ENCODE measurements around the gene EPHB1. TPM values are rescaled to one million over a fixed set of nuclear protein-coding genes. Genes with fewer than 3 reads are reported as not detected.

EPHB1 gene
- total RNA-seq, 1 donor, result 0.36 TPM

DNA sequence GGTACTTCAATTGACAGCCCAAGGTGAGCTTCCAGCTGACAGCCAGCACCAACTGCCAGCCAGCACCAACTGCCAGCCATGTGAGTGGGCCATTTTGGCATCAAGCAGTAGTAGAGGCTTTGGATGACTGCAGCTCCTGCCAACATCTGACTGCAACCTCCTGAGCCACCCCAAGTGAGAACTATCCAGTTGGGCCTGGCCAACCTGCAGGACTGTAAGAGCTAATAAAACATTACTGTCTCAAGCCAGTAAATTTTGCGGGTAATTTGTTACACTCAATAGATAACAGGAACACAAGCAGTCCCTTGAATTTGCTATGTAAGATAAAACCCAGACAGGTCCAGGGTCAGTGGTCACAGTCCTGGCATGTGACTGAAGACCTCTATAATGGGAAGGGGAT lies 29.7 kb downstream of the EPHB1 start:
- peaks cover 2% of the 10 kb centered on the region for H4K20me1 ChIP-seq (ENCODE audit: insufficient read depth, low read length)
- no peak overlapping the region for H3K27ac ChIP-seq (ENCODE audit: low read depth, low read length)
- H3K4me3 ChIP-seq (ENCODE audit: insufficient read depth, low read length), result no peak overlapping the region
- no peaks in the 10 kb centered on the region for H3K9me3 ChIP-seq (ENCODE audit: low read depth, low read length)
- no peaks in the 10 kb centered on the region for H3K79me2 ChIP-seq (ENCODE audit: insufficient read depth, low read length)
- H3K36me3 ChIP-seq (ENCODE audit: insufficient read depth, low read length), result no peaks in the 10 kb centered on the region
- H3K4me2 ChIP-seq (ENCODE audit: insufficient read depth, low read length), result no peak overlapping the region
- no peak for DNase-seq (ENCODE audit: insufficient read length, low spot score, missing footprints)
- no peaks in the 10 kb centered on the region for H3K27me3 ChIP-seq (ENCODE audit: insufficient read depth, low read length)
- H3K4me1 ChIP-seq (ENCODE audit: insufficient read depth, low read length), result no peaks in the 10 kb centered on the region
- TF ChIP-seq, protein P1, sequence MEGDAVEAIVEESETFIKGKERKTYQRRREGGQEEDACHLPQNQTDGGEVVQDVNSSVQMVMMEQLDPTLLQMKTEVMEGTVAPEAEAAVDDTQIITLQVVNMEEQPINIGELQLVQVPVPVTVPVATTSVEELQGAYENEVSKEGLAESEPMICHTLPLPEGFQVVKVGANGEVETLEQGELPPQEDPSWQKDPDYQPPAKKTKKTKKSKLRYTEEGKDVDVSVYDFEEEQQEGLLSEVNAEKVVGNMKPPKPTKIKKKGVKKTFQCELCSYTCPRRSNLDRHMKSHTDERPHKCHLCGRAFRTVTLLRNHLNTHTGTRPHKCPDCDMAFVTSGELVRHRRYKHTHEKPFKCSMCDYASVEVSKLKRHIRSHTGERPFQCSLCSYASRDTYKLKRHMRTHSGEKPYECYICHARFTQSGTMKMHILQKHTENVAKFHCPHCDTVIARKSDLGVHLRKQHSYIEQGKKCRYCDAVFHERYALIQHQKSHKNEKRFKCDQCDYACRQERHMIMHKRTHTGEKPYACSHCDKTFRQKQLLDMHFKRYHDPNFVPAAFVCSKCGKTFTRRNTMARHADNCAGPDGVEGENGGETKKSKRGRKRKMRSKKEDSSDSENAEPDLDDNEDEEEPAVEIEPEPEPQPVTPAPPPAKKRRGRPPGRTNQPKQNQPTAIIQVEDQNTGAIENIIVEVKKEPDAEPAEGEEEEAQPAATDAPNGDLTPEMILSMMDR (IDR thresholded peaks at IDR 0.05; ENCODE audit: extremely low read depth, low read depth, low read length), result no peak
- H2AFZ ChIP-seq (ENCODE audit: low read length), result no peak overlapping the region

DNA sequence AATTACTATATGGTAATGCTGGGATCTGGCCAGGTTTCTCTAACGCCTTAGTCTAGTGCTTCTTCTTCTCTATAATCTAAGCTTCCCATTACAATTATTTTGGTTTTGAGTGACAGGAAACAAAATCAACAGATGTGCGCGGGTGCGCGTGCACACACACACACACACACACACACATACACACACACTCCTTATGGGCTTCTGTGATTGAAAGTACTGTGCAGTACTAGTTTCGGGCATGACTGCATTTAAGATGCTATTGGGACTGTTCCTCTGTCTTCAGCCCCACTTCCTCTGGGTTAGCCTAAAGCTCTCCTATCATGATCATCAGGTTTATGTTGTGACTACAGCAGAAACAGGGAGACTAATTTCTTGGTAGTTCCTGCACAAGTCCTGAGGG lies 32.2 kb downstream of the EPHB1 start:
- Histone ChIP-seq H3K9me3 (ENCODE audit: low read depth, low read length) (no peaks in the 10 kb centered on the region), H3K4me2 (ENCODE audit: insufficient read depth, low read length) (no peak overlapping the region), H3K27ac (ENCODE audit: low read depth, low read length) (no peak overlapping the region), H3K27me3 (ENCODE audit: insufficient read depth, low read length) (no peaks in the 10 kb centered on the region), H3K4me3 (ENCODE audit: insufficient read depth, low read length) (no peak overlapping the region), H4K20me1 (ENCODE audit: insufficient read depth, low read length) (peaks cover 2% of the 10 kb centered on the region), H3K79me2 (ENCODE audit: insufficient read depth, low read length) (no peaks in the 10 kb centered on the region), H3K4me1 (ENCODE audit: insufficient read depth, low read length) (no peaks in the 10 kb centered on the region), H3K36me3 (ENCODE audit: insufficient read depth, low read length) (no peaks in the 10 kb centered on the region), H2AFZ (ENCODE audit: low read length) (no peak overlapping the region)
- TF ChIP-seq, protein P1 (IDR thresholded peaks at IDR 0.05; ENCODE audit: extremely low read depth, low read depth, low read length), result no peak
- no peak for DNase-seq (ENCODE audit: insufficient read length, low spot score, missing footprints)

DNA sequence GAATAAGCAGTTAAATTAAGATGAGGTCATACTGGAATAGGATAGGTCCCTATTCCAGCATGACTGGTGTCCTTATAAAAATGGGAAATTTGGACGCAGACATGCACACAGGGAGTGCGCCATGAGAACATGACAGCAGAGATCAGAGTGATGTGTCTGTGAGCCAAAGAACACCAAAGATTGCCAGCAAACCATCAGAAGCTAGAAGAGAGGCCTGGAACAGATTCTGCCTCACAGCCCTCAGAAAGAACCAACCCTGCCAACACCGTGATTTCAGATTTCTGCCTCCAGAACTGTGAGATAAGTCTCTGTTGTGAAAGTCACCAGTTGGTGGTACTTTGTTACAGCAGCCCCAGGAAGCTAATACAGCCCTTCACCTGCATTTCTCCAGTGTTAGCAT lies 34.7 kb downstream of the EPHB1 start:
- no peaks in the 10 kb centered on the region for H3K79me2 ChIP-seq (ENCODE audit: insufficient read depth, low read length)
- H3K4me3 ChIP-seq (ENCODE audit: insufficient read depth, low read length), result no peak overlapping the region
- no peaks in the 10 kb centered on the region for H4K20me1 ChIP-seq (ENCODE audit: insufficient read depth, low read length)
- H3K27me3 ChIP-seq (ENCODE audit: insufficient read depth, low read length), result no peaks in the 10 kb centered on the region
- TF ChIP-seq, protein P1 (IDR thresholded peaks at IDR 0.05; ENCODE audit: extremely low read depth, low read depth, low read length), result no peak
- no peak overlapping the region for H2AFZ ChIP-seq (ENCODE audit: low read length)
- no peaks in the 10 kb centered on the region for H3K9me3 ChIP-seq (ENCODE audit: low read depth, low read length)
- no peak for DNase-seq (ENCODE audit: insufficient read length, low spot score, missing footprints)
- H3K4me1 ChIP-seq (ENCODE audit: insufficient read depth, low read length), result no peaks in the 10 kb centered on the region
- H3K36me3 ChIP-seq (ENCODE audit: insufficient read depth, low read length), result no peaks in the 10 kb centered on the region
- no peak overlapping the region for H3K4me2 ChIP-seq (ENCODE audit: insufficient read depth, low read length)
- no peak overlapping the region for H3K27ac ChIP-seq (ENCODE audit: low read depth, low read length)

DNA sequence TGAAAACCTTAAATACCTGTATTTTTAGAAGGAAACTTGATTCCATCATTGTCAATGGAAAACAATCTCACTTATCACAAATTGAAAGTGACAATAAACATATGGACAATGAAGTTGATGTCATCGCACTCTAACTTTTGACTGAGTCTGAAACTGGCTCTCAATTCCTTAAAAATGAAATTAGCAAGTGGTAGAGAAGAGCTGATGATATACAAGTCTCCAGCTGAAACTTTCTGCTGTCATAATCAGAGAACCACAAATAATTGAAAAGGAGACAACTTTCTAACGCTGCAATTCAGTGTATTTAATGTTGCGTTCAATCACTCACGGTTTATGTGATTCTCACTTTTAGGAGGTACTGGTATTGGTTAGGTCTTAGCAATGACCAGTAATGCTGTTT lies 37.5 kb downstream of the EPHB1 start:
- no peak for DNase-seq (ENCODE audit: insufficient read length, low spot score, missing footprints)
- no peak overlapping the region for H2AFZ ChIP-seq (ENCODE audit: low read length)
- no peaks in the 10 kb centered on the region for H3K36me3 ChIP-seq (ENCODE audit: insufficient read depth, low read length)
- H3K27ac ChIP-seq (ENCODE audit: low read depth, low read length), result no peak overlapping the region
- H3K79me2 ChIP-seq (ENCODE audit: insufficient read depth, low read length), result no peaks in the 10 kb centered on the region
- no peaks in the 10 kb centered on the region for H4K20me1 ChIP-seq (ENCODE audit: insufficient read depth, low read length)
- H3K4me1 ChIP-seq (ENCODE audit: insufficient read depth, low read length), result no peaks in the 10 kb centered on the region
- TF ChIP-seq, protein P1 (IDR thresholded peaks at IDR 0.05; ENCODE audit: extremely low read depth, low read depth, low read length), result no peak
- peaks cover 3% of the 10 kb centered on the region for H3K27me3 ChIP-seq (ENCODE audit: insufficient read depth, low read length)
- H3K4me3 ChIP-seq (ENCODE audit: insufficient read depth, low read length), result no peak overlapping the region
- H3K4me2 ChIP-seq (ENCODE audit: insufficient read depth, low read length), result no peak overlapping the region
- H3K9me3 ChIP-seq (ENCODE audit: low read depth, low read length), result no peaks in the 10 kb centered on the region

Data from osteoblast (primary cell).